GM19023 (cell line): ENCODE measurements around the gene FMO1.
A peak's percentile ranks its signal among the peaks of the same experiment; 100 is the strongest.
"Not testable (repeated sequence)": the region's sequence is repeated elsewhere in the genome, so short reads cannot be mapped to it uniquely, and the experiment has no call there.

Experiments used
- ATAC-seq: cut with Tn5 transposase; IDR thresholded peaks from one replicate; pipeline ENCODE4 v1.9.1; 2021; ENCODE audit warnings: mild to moderate bottlenecking, moderate library complexity; ENCODE audit not compliant: unreplicated experiment

FMO1 gene

DNA sequence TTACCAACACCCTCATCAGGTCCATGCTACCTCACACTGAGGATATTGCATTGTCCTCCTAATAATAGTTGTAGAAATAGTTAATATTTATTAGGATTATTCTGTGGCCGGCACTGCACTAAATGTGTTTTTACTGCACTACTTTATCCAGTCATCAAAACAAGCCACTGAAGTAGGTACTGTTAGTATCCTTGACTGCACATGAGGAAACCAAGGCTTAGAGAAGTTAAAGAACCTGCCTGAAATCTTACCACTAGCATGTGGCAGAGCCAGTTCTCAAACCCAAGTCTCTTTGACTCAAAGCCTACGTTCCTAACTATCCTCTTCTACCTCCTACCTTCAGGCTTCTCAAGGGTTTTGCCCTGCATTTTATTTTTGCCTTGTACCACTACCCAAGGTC is 30.9 kb downstream of the FMO1 start:
- ATAC-seq: no peak

DNA sequence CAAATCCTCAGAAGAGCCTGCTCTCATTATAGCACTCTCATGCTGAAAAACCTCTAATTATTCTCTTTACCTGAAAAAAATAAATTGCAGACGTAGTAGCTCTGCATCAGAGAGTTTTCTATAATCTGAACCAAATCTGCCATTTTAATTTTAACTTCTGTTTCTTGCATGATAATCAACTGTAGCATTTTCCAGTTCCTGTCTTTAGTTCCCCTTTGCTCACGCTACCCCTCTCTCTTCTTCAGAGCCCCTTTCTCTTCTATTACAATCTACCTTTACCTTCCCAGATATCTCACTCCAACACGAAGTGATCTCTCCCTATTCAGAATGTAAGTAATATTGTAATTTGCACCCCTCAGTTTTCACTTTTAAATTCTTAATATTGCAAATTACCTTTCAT is 31.4 kb downstream of the FMO1 start:
- no peak for ATAC-seq

DNA sequence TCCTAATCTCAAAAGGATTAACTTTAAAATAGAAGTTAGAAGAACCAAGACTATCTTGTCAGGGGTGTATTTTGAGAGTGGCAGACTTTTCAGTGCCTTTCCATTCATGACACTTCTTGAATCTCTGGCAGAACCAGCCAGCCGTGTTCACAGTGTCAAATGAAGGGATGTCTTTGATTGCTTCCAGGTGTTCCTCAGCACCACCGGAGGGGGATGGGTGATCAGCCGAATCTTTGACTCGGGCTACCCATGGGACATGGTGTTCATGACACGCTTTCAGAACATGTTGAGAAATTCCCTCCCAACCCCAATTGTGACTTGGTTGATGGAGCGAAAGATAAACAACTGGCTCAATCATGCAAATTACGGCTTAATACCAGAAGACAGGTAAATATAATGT is 32.3 kb downstream of the FMO1 start:
- ATAC-seq: no peak

DNA sequence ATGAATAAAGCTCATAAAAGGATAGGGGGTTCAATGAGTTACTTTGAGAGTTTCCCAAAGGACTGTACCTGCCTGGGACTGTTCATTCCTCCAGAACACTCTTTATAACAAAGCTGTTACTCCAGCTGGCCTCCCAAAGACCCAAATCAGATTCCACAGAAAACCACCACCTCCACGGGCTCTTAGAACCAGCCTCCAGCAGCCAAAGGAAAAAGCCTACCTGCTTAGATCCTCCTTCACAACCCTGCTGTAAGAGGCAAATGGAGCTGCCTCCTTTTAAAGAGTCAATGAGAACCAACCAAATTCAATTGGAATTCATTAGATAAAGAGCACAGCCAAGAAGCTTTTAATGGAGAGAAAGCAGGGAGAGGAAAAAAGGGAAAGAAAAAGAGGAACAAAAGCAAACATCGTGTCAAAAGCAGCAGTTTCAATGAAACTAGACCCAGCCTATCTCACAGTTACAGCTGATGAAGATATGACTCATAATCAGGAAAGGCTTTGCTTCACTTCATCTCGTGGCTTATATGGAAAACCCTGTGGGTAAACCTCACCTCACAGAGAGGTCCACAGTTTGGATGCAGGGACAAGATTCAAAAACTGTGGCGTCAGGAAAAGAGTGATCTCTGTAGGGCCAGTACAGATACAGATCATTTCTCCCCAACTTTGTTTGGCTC is 37.9 kb downstream of the FMO1 start:
- ATAC-seq: no peak

DNA sequence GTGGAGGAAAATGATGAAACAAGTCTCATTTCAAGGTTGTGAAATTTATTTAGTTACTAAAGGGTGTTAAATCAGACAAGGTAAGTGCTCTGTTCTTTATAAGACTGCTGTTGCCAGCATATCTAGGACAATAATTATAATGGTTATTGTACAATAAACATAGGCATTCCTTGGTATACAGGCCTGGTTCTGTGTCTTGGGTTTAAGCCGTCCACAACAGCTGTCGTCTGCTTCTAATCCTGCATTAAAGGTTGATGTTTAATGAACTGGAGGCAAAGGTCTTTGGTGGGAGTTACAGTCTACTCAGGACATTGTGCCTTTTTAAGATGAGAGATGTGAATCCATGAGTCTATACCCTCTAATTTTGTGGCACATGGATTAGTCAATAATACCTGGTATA is 42.3 kb downstream of the FMO1 start:
- ATAC-seq: no peak

DNA sequence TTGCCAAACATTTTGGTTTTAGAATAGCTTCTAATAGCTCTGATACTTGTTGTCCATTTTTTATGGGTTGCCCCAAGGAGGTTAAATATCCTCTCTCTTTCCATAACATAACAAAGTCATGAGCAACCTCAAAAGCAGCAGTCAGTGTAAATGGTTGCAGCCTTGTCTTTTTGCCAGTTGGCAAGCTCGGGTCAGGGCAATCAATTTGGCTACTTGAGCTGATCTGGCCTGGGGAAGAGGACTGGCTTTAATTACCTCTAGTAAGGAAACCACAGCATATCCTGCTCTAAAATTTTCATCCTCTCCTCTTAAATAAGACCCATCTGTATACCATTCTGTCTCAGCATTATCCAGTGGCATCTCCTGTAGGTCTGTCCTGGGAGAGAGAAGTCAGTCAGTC is 44.5 kb downstream of the FMO1 start:
- no peak for ATAC-seq

DNA sequence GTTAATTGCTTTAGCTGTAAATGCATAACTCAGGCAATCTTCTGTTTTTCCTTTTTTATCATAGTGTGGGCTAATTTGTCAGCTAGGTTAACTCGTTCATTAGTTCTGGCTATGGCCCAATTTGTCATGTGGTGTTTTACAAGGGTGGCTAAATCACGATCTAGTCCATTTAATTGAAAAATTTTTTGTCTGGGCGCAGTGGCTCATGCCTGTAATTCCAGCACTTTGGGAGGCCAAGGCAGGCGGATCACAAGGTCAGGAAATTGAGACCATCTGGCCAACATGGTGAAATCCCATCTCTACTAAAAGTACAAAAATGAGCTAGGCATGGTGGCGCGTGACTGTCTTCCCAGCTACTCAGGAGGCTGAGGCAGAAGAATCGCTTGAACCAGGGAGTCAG is 47.1 kb downstream of the FMO1 start:
- not testable (repeated sequence) for ATAC-seq

DNA sequence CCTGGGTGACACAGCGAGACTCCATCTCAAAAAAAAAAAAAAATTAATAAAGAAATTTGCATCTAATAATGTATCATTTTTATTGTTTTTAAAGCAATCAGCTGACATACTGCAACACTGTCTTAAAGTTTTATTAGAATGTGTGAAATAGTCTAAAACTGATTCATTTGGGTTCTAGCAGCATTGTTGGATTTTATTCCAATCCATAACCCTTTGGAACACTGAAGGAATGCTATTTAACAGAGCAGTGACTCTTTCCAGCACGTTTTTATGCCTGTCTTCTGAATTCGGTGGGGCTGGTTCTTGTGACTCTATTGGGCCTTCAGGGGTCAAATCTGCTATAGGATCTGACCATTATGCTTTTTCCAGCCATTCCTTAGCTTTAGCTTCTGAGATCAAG is 47.5 kb downstream of the FMO1 start:
- ATAC-seq: no peak

DNA sequence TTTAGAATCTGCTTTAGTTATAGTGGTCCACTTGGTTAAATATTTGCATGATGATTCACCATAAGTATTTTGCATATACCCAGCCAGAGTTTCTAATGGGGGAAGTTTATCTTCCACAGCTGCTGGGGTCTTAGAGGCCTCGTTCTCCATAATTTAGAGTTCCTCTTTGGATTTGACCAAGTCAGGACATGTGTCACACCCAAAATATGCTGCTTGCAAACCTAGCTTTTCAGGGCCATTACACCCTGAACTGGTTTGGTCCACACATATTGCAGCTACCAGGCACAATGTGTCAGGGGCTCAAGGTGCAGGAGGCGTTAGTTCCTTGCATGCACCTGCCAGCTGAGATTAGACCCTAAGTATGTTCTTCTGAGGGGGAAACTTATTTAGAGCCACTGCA is 48.6 kb downstream of the FMO1 start:
- no peak for ATAC-seq

DNA sequence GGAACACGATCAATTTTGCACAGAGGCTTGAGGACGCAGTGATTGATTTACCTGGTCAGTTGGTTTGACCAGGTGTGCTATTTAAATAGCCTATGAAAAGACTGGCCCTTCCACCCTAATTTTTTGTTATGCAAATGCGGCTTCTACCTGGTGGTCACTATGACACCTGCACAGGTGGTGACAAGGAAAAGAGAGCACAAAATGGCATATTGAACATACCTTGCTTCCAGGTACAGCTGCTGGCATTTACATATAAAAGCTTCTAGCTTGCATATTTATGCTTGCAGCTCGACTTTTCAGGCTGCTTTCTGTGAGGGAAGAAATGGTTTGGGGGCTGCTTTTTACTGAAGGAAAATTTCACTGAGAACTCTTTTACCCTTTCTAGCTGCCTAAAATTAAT is 50.4 kb downstream of the FMO1 start:
- ATAC-seq: no peak

DNA sequence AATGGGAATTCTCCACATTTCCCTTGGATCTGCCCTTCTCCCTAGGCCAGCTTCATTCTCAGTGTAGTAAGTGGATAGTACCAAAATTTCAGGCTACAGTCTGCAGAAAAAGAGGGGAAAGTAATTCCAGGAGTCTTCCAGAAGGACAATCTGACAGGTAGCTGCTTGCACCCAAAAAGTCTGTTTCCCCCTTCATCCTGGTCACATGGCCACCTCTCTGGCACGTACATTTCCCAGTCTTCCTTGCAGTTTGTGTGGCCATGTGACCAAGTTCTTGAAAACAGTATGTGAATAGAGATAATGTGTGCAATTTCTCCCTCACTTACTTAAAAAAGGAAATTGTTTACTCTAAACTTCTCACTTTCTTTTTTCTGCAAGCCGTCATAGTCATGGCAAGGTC is 51.0 kb downstream of the FMO1 start:
- ATAC-seq: no peak

DNA sequence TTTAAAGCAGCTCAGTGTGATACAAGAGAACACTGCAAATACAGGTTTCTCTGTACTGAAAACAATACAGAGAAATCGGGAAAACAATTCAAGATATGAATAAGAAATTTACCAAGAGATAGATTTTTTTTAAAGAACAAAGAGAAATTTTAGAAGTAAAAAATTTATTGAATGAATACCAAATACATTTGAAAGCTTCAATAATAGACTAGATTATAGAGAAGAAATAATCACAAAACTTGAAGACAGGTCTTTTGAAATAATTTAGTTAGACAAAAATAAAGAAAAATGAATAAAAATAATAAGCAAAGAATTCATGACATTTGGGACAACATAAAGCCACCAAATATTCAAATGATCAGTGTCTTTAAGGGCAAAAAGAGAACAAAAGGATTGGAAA is 52.1 kb downstream of the FMO1 start:
- ATAC-seq: no peak

DNA sequence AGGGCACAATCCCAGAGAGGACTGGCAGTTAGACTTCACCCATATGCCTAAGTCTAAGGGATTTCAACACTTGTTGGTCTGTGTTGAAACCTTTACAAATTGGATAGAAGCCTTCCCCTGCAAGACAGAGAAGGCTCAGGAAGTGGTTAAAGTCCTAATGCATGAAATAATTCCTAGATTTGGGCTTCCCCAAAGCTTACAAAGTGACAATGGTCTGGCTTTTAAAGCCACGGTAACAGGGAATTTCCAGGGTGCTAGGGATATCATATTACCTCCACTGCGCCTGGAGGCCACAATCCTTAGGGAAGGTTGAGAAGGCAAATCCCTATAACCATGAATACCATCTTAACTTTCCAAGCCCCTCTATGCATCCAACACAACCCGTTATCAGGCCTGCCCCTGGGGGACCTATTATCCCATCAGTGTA is 62.4 kb downstream of the FMO1 start:
- no peak for ATAC-seq

DNA sequence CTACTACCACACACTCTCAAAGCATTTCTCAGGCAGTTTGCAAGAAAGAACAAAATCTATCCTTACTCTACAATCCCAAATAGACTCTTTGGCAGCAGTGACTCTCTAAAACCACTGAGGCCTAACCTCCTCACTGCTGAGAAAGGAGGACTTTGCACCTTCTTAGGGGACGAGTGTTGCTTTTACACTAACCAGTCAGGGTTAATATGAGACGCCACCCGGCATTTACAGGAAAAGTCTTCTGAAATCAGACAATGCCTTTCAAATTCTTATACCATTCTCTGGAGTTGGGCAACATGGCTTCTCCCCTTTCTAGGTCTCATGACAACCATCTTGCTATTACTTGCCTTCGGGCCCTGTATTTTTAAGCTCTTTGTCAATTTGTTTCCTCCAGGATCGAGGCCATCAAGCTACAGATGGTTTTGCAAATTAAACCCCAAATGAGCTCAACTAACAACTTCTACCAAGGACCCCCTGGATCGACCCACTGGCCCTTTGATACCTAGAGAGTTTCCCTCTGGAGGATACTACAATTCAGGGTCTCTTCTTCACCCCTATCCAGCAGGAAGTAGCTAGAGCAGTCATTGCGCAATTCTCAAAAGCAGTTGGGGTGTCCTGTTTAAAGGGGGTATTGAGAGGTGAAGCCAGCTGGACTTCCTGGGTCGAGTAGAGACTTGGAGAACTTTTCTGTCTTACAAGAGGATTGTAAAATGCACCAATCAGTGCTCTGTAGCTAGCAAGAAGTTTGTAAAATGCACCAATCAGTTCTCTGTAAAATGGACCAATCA is 63.7 kb downstream of the FMO1 start:
- no peak for ATAC-seq

DNA sequence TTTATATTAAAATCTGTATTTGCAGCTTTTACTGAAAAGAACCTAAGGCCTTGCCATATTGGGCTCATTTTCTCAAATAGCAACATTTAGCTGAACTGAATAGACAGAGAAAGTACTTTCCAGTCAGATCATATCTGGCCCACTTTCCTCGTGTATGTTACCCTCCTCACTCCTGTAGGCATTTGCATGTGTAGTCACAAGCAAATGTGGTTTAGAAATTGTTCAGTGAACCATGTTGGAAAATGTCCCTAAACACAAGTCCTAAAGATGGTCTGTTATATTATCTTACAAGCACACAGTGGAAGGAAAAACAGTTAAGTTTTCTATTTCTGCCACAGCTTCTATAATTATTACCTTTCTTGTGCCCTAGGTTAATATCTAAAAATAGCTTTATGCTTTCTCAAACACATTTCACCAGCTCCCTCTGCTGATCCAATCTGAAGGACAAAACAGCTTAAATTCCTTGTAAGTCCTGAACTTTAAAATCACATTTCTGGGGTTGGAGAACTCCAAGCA is 65.1 kb downstream of the FMO1 start:
- ATAC-seq: peak; percentile 37

DNA sequence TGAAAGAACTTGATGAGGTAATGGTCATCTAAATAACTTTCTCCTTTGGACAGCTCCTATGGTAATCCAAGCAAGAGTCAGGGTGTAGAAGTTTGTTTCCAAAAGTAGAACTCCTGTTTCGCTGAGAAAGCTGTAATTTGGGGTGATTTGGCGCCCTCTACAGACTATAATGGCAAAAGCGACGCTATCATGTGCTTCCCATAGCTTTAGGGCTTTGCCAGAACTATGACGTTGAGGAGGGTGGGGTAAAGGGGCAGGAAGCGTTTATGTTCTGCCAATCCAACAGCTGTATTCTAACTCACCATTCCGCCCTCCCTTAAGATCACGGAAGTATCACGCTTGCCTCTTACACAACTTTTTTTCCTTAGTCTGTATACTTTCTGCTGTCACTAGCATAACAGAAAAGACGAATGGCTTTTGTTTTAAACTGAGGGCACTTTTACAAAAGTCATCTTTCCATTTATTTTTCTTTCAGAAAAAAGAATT is 65.6 kb downstream of the FMO1 start, which contains the start of gene FMO4:
TSS of gene FMO4 (plus strand) at position 349 of the 486 bp plus-strand sequence. CDS start 5,643 bp downstream, outside the sequence.
- peak; percentile 100 for ATAC-seq

DNA sequence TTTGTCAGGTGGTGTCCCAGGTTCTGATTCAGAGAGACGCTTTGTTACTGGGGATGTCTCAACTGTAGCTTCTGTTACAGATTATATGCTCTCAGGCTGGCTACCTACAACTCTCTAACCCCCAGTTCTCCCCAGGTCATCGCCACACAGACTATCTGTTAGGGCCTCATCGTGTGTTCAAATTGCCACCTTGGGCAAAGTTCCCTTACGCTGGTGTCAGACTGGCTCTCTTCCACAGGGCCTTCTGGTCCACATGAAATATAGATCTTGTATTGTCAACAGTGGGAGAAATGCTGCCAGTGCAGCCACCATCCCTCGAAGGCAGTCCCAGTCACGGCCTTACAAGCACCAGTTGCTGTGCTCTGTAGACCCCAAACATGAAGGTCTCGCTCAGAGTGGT is 81.0 kb downstream of the FMO1 start:
- no peak for ATAC-seq

DNA sequence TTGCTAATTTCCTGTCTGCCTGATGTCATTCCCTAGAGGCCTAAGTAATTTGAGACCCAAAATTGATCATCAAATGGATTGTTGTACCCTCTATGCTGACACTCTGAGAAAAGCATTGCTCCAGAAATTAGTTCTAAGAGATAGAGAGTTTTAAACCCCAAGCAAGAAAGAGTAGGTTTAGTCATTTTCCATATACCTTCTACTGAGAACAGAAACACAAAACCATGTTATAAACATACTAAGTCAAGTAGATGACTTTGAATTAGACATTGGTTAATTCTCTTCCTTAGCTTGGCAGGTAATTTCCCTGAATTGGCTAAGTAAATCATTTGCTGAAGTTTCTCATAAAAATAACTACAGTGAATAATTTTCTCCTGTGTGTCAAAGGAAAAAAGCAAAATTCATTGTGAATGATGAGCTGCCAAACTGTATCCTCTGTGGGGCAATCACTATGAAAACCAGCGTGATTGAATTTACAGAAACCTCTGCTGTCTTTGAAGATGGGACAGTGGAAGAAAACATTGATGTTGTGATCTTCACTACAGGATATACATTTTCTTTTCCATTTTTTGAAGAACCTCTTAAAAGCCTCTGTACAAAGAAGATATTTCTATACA is 85.8 kb downstream of the FMO1 start:
- ATAC-seq: no peak
